ENCODE measurements around the gene EPX. TPM values are rescaled to one million over a fixed set of nuclear protein-coding genes. Genes with fewer than 3 reads are reported as not detected.

EPX gene
- total RNA-seq, 1 experiment from 2014 or later, result not detected

DNA sequence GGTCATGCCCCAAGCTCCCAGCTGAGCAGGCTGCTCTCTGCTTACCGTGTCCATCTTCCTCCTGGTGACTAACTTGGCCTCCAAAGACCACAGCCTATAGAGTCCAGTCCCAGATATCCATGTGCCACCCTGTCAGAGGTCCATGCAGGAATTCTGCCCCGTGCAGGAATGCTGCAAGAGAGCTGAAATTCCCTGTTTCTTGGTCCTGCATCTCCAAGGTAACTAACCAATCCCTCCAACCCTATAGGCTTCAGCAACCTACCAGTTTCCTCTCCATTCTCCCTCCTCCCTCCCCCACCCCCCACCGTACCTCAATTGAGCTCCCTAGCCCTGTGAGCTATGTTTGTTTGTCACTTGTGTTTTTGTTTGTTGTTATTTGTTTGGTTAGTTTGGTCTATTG is 36.2 kb downstream of the EPX start:
- DNase-seq, result peak; percentile 56
- no peak overlapping the region for H3K56ac ChIP-seq (ENCODE audit: insufficient read length, low read depth, low read length)
- H4K5ac ChIP-seq (ENCODE audit: insufficient read length, low read depth, low read length), result no peak overlapping the region
- no peak overlapping the region for H2BK12ac ChIP-seq (ENCODE audit: insufficient read length, low read depth, low read length)
- no CpG with 5 or more reads among the region's 3 CpGs for WGBS (ENCODE audit: extremely low coverage, insufficient read length, low lambda C conversion rate)
- TF ChIP-seq, protein P1, sequence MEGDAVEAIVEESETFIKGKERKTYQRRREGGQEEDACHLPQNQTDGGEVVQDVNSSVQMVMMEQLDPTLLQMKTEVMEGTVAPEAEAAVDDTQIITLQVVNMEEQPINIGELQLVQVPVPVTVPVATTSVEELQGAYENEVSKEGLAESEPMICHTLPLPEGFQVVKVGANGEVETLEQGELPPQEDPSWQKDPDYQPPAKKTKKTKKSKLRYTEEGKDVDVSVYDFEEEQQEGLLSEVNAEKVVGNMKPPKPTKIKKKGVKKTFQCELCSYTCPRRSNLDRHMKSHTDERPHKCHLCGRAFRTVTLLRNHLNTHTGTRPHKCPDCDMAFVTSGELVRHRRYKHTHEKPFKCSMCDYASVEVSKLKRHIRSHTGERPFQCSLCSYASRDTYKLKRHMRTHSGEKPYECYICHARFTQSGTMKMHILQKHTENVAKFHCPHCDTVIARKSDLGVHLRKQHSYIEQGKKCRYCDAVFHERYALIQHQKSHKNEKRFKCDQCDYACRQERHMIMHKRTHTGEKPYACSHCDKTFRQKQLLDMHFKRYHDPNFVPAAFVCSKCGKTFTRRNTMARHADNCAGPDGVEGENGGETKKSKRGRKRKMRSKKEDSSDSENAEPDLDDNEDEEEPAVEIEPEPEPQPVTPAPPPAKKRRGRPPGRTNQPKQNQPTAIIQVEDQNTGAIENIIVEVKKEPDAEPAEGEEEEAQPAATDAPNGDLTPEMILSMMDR (conservative IDR thresholded peaks at IDR 0.05), result no peak
- H2BK15ac ChIP-seq (ENCODE audit: low read depth, low read length), result no peak overlapping the region
- H3K14ac ChIP-seq (ENCODE audit: insufficient read depth, low read length), result peak overlapping the region; percentile 60; the same call in 1 of the 2 replicates
- no peaks in the 10 kb centered on the region for H3K79me1 ChIP-seq (ENCODE audit: insufficient read depth, low read depth, low read length, poor library complexity, severe bottlenecking)
- no peak overlapping the region for H3K23ac ChIP-seq (ENCODE audit: insufficient read length, low read depth, low read length)
- Mint-ChIP-seq H3K4me3 (peak overlapping the region in 1 of 2 experiments; percentile 24; a peak in 1 of 5 replicates), H3K27ac (no peak overlapping the region), H3K4me1 (peaks cover 16 to 22% of the 10 kb centered on the region in 2 experiments), H3K36me3 (ENCODE audit: insufficient read depth in 1 of 3, low read depth in 3 of 3) (no peaks in the 10 kb centered on the region), H3K27me3 (ENCODE audit: low read depth) (peaks cover 37% of the 10 kb centered on the region), H3K9me3 (no peaks in the 10 kb centered on the region)
- no peaks in the 10 kb centered on the region for H3K23me2 ChIP-seq (ENCODE audit: insufficient read length, low read depth, low read length, poor library complexity, severe bottlenecking)
- no peak overlapping the region for H2BK5ac ChIP-seq (ENCODE audit: insufficient read length, low read length)
- no peak overlapping the region for H2AK5ac ChIP-seq (ENCODE audit: insufficient read length, low read length)
- H3T11ph ChIP-seq (ENCODE audit: low read length), result no peak overlapping the region
- H2BK120ac ChIP-seq (ENCODE audit: low read depth, low read length, poor library complexity, severe bottlenecking), result no peak overlapping the region
- H2AFZ ChIP-seq (ENCODE audit: low read length), result no peak overlapping the region
- no peak overlapping the region for H3K9ac ChIP-seq (ENCODE audit: extremely low read depth, insufficient read length, low read length)
- H2BK20ac ChIP-seq (ENCODE audit: low read depth, low read length, poor library complexity, severe bottlenecking), result no peak overlapping the region
- H3K9me3 ChIP-seq (ENCODE audit: control insufficient read depth, low read depth, low read length), result no peaks in the 10 kb centered on the region
- no peak overlapping the region for H4K91ac ChIP-seq (ENCODE audit: insufficient read length, low read depth, low read length)
- H3K27ac ChIP-seq (ENCODE audit: insufficient read length, low read depth, low read length), result no peak overlapping the region
- no peaks in the 10 kb centered on the region for H4K20me1 ChIP-seq (ENCODE audit: control insufficient read depth, insufficient read depth, insufficient read length)
- H3K18ac ChIP-seq (ENCODE audit: insufficient read length, low read depth, low read length), result peak overlapping the region; percentile 54
- H4K8ac ChIP-seq (replicated peaks; ENCODE audit: insufficient read length, low read depth, low read length), result no peak overlapping the region
- H3K27me3 ChIP-seq (ENCODE audit: insufficient read depth, low read length), result no peaks in the 10 kb centered on the region
- H3K79me2 ChIP-seq (ENCODE audit: insufficient read depth, low read length), result no peaks in the 10 kb centered on the region
- H3K4me2 ChIP-seq (ENCODE audit: insufficient read depth, insufficient read length, low read length), result no peak overlapping the region
- H3K4ac ChIP-seq (ENCODE audit: low read depth, low read length), result no peak overlapping the region
- peaks cover 2% of the 10 kb centered on the region; the same call in 1 of the 2 replicates for H3K4me1 ChIP-seq (ENCODE audit: insufficient read depth, low read length)

Data from H9 (cell line).